RCC 7860 (cell line): ENCODE results near the gene CYP27A1.

Source experiments
- DNase-seq: peaks from one replicate; pipeline ENCODE4 v3.0.0-alpha.2; 2015; ENCODE audit warnings: low spot score
- FAIRE-seq: peaks from 2 replicates; lab custom pipeline; 2012; peaks lifted over from hg19 to GRCh38; lab: Jason Lieb, UNC

Gene CYP27A1

DNA sequence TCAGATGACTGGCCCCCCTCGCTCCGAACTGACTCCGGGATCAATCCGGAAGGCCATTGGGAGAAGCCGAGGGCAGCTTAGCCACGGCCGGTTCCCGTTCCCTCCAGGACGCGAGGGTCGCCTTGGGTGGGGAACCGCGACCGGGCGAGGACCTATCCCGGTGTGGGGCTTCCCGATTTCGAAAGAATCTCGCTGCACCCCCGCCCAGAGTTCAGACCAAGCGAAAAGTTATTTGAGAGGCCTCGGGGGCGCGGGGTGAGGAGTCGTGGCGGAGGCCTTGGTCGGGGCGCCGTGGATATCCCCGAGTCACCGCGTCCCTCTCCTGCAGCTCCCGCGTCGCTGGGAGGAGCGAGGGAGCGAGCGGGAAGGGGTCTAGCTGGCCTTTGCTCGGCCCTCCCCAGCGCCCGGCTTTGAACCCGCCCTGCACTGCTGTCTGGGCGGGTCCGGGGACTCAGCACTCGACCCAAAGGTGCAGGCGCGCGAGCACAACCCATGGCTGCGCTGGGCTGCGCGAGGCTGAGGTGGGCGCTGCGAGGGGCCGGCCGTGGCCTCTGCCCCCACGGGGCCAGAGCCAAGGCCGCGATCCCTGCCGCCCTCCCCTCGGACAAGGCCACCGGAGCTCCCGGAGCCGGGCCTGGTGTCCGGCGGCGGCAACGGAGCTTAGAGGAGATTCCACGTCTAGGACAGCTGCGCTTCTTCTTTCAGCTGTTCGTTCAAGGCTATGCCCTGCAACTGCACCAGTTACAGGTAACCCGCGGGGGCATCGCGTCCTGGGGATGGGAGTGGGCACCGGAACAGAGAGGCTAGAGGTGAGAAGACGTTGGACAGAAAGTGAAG is at the start of gene CYP27A1:
Gene CYP27A1 (plus strand): TSS at position 457 of the 837 bp plus-strand sequence. CDS start 36 bp downstream, at position 493.
- FAIRE-seq: no peak
- DNase-seq: no peak

DNA sequence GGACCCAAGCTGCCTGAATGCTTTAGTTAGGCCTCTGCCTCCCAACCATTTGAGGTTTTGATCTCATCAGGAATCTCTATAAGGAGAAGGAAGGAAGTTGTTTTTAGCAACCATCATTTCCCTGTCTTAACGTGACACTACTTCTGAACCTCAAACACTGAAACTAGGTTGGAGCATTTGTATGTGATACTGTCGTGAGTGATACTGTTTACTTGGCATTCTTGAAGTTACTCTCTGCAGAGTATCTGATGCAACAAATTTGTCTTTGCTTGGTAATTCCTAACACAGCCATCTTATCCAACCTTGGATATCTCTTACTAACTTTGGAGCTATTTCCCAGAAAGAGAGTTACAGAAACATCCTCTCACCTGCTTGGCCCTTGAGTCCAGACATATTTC is 49.2 kb upstream of the CYP27A1 start:
- no peak for DNase-seq
- no peak for FAIRE-seq

DNA sequence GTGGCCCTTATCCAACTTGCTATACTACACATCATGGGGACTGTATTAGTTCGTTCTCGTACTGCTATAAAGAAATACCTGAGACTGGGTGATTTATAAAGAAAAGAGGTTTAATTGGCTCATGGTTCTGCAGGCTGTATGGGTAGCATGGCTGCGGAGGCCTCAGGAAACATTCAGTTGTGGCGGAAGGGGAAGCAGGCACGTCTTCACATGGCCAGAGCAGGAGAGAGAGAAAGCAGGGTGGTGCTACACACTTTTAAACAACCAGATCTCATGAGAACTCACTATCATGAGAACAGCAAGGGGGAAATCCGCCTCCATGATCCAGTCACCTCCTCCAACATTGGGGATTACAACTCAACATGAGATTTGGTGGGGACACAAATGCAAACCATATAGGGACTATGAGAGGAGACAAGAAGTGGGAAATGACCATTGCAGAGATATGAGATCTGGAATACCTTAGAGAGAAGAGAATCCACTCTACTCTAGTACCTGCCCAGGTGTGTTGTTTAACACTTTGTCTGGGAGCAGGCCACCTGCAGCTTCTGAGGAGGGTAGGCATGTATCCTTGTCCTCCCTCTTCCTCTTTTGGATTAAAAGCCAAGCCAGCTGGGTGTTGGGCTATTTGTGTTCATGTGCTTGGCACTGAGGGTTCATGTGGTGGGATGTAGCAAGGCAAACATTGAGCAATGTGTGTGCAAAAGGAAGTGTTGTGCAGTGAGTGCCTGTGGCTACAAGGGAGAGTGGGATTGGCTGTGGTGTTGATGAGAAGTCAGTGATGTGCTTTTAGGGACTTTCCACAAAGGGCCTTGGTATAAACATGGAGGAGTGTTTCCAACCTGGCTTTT is 48.6 kb upstream of the CYP27A1 start:
- peak; percentile 76 for DNase-seq
- peak; percentile 30 for FAIRE-seq

DNA sequence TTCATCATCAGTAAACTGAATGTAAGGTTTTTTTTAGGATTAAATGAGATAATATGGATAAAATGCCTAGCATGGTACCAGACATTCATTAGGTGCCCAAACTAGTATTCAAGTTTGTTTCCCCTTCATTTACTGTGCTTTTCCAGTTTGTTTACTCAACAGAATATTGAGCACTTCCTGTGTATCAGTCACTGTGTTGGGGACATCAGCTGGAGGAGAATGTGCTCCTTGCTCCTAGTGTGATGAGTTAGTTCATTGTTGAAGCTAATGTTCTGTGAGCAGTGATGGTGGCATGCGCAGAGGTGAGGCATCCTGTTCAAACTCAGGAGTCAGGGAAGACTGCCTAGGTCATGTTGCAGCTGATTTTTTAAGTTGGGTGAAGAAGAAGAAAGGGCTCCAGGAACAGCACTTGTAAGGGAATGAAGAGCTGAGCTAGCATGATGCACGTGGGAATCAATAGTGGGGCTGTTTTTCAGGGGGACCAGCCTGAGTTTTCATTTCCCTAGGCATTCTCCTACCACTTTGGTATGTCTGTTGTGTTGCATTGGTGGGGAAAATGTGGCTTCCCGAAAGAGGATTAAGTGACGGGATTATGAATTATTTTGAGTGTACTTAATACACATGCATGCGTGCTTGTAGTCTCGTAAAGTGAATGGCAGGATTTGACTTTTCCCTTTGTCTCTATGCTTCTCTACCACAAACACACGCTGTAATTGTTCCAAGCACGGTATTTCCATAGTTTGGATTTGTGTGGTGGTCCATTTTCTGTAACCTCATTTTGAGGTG is 47.6 kb upstream of the CYP27A1 start:
- DNase-seq: no peak

DNA sequence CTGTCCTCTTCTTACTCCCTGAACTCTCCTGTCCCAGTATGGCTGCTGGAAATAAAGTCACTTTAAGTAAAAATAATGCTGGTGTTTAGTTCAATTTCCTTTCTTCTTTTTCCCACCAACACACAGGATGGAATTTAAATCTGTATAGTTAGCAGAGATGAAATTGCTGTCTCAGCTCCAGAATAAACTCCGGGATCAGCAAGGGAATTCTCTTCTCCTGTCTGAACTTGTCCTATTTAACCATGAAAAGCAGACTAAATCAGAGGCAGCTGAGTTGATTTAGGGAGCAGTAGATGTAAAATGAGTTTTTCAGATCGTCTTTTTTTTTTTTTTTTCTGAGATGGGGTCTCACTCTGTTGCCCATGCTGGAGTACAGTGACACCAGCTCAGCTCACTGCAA is 45.4 kb upstream of the CYP27A1 start:
- FAIRE-seq (no peak), DNase-seq (no peak)

More for the DNA sequence above, 47.6 kb upstream of the CYP27A1 start:
- FAIRE-seq: no peak

DNA sequence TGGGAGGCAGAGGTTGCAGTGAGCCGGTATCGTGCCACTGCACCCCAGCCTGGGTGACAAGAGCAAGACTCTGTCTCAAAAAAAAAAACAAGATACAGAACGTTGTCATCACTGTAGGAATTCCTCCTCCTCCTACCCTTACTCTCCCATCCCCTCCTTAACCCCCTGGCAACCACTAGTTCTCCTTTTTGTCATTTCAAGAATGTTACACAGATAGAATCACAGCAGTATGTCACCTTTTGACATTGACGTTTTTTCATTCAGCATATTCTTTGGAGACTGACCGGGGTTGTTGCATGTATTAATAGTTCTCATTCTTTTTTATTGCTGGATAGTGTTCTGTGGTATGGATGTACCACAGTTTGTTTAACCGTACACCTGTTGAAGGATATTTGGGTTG is 38.9 kb upstream of the CYP27A1 start:
- no peak for FAIRE-seq
- DNase-seq: no peak

DNA sequence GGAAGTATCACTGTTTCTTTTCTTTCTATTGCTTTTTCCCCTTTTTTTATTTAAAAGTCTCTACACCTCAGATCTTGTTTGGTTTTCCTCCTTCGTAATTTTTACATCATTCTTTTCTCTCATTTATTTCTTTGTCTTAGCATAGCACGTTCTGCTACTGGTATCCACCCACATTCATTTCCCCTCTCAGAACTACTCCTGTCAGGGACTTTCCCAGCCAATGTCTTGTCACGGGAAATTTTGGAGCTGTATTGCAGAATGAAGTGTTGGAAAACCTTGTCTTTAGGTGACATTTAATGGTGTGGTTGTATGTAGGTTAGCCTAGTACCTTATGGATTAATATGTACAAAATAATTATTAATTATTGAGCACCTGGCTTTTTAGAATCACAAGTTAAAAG is 37.3 kb upstream of the CYP27A1 start:
- FAIRE-seq: no peak

DNA sequence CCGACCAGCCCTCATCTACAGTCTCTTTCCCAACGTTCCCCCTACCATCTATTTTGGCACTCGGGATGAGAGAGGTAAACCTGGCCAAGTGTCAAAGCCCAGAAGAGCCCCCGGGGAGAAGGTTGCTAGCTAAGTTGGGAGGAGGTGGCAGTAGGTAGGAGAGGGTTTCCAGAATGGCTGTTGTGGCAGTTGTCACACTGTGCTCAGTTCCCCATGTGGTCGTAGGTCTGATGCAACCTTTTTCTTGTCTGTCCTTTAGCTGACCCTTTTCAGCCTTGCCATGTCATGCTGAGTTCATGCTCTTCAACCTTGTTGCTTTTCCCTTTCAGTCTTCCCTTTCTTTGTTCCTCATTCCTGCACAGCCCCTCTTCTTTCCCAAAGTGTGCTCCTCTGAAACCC is 36.8 kb upstream of the CYP27A1 start:
- FAIRE-seq: no peak
- DNase-seq: no peak

More for the DNA sequence above, 37.3 kb upstream of the CYP27A1 start:
- DNase-seq: no peak

DNA sequence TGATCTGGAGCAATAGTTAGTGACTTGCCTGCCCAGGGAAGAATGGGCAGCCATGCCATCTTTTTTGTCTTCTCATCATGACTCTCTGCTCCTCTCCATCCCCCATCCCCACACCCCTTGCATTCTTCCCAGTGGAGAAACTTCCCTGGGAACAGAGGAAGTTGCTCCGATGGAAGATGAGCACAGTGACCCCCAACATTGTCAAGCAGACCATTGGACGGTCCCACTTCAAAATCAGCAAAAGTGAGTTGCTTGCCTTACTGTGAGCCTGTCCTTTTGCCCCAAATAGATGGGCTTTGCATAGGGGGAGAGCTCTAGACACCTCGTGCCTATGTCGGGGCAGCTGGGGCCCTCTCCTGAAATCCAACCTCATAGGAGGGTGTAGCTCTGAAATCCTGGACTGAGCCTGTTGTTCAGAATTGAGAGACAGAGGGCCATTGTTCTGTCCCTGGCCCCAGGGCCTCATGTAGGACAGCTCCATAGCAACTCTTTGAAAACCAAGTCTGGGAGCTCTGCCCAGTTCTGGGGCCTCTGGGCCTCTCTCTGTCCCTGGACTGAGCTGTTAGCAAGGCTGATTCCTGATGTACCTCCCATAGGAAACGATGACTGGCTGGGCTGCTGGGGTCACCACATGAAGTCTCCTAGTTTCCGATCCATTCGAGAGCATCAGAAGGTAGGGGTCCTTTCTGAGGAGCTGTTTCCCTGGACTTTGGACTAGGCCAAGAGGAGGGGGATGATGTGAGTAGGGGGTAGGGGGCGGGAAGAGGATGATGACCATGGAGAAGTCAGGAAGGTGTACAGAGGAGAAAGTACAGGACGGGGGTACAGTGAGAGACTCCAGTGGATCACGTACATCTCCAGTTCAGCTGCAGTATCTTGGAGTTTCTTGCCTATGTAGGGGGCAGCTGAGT is 36.1 kb upstream of the CYP27A1 start:
- FAIRE-seq (no peak), DNase-seq (no peak)

DNA sequence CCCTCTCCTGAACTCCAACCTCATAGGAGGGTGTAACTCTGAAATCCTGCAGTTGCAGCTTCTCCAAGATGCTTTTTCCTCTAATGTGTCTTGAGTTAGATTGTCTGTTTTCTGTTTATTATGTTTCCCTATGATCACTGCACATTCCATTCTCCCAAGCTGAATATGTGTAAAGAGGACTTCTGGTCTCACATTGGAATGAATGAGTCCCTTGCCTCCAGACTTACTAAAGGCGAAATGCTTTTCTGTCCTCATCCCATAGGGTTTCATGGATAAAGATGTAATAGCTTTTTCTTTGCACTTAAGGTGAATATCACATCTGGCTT is 35.5 kb upstream of the CYP27A1 start:
- FAIRE-seq (no peak), DNase-seq (no peak)

DNA sequence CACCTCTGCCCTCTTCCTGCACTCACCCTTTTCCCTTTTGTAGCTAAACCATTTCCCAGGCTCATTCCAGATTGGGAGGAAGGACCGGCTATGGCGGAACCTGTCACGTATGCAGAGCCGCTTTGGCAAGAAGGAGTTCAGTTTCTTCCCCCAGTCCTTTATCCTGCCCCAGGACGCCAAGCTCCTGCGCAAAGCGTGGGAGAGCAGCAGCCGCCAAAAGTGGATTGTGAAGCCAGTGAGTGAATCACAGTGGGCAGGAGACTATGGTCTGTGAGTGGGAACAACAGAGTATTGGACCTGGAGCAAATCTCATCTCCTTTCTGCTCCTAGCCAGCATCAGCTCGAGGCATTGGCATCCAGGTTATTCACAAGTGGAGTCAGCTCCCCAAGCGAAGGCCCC is 35.0 kb upstream of the CYP27A1 start:
- FAIRE-seq: no peak
- no peak for DNase-seq

DNA sequence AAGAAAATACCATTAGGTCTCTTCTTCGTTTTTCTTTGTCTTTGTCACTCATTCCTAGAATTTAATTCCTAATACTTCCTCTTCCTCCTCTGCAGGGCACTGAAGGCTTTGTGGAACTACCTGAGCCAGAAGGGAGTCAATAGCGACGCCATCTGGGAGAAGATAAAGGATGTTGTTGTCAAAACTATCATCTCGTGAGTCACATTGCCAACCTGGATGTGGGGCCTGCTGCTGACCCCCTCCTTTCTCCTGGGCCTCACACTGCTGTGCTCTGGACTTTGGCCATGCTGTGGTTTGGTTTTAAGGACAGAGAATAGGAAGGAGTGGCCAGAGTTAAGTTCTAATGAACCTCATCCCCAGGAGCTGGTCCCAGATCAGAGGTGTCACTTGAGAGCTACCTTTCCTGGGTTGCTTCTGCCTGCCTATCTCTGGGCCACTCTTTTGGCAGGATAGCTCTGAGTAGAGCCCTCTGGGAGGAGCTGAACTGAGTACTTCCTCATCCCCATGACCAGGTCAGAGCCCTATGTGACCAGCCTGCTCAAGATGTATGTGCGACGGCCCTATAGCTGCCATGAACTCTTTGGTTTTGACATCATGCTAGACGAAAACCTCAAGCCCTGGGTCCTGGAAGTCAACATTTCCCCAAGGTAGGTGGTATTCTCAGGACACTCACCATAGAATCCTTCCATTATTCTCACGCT is 33.1 kb upstream of the CYP27A1 start:
- DNase-seq: no peak

DNA sequence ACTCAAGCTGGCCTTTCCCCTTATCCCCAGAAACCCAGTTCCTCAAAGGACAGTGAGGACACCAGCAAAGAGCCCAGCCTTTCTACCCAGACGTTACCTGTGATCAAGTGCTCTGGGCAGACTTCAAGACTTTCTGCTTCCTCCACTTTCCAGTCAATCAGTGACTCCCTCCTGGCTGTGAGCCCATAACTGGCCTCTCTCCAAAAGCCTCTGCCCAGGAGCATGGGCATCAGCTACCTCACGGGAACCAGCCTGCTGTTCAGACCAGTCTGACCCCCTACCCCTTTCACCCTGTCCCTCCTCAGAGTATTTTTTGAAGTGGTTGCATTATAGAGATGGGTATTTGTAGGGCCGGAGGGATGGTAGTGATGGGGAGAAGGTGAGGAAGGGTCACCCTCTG is 27.7 kb upstream of the CYP27A1 start:
- DNase-seq (no peak), FAIRE-seq (no peak)

More for the DNA sequence above, 33.1 kb upstream of the CYP27A1 start:
- FAIRE-seq: no peak

DNA sequence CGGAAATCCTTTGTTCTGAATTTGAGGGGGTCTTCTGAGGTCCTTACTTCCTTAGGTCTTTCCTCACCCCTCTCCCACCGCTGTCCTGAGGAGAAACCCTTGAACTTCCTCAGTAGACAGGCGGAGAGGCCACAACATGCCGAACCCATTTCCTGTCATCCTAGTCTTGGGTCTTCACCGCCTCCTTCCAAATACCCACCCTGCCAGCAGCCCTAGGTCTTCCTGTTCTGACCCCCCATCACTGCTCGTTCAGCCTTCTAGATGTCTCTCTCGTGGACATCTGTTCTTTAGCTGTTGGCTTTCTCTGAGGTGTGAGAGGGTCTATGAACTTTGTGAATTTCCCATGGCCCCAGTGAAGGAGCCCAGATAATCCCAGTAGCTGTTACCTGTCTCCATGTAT is 27.2 kb upstream of the CYP27A1 start:
- FAIRE-seq (no peak), DNase-seq (no peak)

DNA sequence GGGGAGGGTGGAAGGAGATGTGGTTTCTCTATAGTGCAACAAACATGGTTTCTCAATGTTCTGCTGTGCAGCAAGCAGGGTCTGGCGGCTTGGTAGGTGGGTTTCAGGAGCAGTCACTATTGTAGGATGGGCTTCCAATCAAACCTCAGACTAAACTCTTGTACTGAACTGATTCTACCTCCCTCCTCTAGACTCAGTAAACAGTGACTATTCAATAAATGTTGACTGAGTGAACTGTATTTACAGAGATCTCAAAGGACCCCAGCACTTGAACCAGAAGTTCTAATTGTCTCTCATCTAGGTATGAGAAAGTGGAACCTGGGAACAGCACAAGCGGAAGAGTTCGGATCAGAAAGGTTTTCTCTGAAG is 26.8 kb upstream of the CYP27A1 start:
- DNase-seq (no peak), FAIRE-seq (no peak)

DNA sequence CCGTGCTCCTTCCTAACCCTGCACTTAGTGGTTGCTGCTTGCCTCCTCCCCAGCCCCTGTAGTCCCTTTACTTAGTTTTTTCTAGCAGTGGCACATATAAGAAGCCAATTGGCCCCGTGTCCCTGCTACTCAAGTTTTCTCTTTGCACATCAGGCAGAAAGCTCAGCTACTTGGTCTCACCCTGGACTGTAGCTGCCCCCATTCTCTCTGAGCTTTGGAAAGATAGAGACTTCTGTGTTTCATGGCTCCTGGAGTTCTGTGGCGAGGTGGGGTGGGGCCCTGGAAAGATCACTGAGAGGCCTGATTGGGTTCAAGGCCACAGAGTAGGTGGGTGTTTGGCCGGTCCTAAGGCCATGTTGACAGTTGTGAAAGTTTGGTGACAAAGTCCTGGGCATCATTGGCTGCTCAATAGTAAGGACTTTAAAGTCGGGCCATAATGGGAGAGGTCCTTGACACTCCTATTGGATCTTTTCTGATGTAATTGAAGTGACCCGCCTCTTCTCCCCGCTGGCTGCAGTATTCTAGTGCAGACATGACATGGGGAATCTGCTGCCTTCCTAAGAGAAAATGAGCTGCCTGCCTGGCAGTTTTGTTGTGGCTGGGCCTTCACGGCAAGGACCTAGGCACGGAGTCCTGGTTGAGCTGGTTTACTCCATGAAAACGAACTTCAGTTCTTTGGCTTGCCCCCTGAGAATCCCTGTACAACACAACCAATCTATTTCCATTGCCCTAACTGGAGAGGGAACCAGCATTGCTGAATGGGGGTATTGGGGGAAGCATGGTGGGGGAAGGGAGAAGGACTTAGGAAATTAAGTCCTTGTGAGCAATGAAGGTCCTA is 26.2 kb upstream of the CYP27A1 start:
- DNase-seq (no peak), FAIRE-seq (no peak)

DNA sequence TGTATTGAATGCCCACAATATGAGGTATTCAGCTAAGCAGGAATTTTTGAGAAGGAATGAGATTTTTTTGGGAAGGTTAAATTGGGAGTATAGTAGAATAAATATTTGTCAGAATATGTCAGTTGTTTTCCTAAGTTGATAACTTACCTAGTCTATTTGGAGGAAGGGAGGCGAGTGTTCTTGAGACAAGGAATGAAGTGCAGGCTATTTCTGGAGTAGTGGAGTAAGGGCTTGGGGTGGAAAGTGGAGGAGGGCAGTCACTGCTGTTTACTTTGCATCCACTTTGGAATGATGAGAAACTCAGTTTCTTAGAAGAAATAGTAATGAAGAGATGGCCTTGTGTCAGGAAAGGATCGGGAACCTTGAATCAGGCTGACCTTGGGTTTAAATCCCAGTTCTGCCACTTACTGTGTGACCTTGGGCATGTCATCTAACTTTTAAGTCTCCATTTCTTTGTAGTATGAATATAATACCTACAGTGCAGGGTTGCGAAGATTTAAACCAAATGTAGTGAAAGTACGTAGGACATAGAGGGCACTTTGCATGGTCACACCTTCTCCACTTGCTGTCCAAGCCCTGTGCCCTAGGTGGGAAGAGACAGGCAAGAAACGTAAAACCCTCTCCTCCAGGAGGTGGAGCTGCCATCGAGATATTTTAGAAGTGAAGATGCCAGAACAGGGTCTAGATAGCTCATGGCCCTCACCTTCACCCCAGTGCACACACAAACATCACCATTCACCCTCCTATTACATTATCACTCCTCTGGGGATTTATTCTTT is 25.2 kb upstream of the CYP27A1 start:
- FAIRE-seq (no peak), DNase-seq (no peak)

DNA sequence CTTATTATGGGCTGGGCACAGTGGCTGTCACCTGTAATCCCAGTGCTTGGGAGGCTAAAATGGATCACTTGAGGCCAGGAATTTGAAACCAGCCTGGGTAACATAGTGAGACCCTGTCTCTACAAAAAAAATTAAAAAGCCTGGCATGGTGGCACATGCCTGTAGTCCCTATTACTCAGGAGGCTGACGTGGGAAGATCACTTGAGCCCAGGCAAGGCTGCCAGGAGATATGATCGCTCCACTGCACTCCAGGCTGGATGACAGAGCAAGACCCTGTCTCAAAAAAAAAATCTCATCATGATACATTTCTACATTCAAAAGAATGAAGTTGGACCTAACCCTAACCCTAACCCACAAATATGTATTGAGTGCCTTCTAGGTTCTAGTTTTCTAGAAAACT is 20.2 kb upstream of the CYP27A1 start:
- DNase-seq: no peak
- no peak for FAIRE-seq
